GM21390 (cell line): Measurements from ENCODE around the gene MEMO1.

Experiments
- ATAC-seq: cut with Tn5 transposase; IDR thresholded peaks from one replicate; pipeline ENCODE4 v1.9.1; 2021; ENCODE audit not compliant: unreplicated experiment

Gene MEMO1

DNA sequence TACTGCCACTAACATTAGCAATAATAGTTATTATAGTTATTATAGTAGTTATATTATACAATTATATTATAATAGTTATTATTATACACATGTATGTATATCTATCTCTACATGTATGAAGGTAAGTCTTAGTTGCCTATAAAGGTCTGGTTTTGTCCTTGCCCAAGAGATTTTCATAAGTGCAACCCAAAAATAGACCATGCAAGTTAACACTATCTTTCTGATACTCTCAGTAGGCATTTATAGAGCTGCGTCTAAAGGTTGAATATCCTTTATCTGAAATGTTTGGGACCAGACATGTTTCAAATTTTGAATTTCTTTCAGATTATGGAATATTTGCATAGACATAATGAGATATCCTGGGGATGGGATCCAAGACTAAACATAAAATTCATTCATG is 175.4 kb downstream of the MEMO1 start:
- no peak for ATAC-seq

DNA sequence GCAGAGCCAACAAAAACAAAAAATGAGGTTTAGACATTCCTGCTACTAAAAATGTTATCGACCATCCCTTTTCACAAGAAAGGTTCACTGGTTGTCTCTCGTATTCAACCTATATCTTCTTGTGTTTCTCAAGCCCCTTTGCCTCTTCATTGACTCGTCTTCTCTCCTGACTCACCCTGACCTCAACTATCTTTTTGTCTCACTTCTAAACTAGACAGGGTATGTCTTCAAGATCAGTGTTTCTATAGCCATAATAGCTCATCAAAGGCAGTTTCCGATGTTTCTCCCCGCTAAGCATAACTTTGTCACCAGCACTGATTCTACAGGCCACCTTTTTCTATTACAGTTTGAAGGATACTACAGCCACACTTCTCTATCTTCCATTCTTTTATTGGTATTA is 178.4 kb downstream of the MEMO1 start:
- no peak for ATAC-seq

DNA sequence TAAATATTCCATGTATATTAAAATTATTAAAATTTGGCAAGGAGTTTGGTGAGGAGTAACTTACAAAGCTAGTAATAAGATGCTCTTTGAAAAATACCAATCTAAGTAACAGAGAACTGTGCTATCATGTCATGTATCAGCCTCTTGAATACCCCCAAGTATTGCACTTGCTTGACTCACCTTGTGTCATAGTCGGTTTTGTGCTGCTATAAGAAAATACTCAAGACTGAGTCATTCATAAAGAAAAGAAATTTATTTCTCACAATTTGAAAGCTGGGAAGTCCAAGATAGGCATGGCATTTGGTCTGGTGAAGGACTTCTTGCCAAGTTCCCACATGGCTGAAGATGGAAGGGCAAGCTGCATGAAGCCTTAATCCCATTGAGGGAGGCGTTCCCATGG is 179.2 kb downstream of the MEMO1 start:
- ATAC-seq, result no peak

DNA sequence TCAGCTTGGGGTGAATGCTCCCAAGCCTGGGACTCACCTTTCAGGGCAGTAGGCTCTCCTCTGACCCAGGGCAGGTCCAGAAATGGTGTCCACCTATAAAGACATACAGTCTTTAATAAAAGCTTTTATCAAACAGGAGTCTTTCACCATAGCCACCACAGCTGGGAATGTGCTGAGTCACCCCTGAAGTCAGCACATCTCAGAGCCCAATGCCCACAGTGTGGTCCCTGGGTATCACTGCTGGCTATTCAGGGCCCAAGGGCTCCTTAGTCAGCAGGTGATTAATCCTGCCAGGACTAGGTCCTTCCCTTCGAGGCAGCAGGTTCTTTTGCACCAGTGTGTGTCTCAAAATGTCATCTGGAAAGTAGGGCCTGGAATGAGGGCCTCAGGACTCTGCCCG is 181.9 kb downstream of the MEMO1 start:
- no peak for ATAC-seq

DNA sequence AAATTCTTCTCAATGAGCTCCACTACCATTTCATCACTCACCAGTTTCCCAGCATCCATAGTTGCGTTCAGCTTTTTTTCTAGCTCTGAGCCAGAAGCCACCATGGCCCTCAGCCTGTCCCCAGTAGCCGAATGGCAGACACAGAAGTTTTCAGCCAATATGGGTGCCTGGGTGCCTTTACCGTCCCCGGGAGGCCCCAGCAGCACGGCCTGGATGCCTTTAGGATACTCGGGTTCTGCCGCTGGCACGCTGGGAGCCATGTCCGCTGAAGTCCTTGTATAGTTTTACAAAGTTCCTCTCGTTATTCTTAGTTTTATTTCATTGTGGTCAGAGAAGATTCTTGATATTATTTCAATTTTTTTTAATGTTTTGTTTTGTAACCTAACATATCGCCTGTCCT is 187.2 kb downstream of the MEMO1 start:
- ATAC-seq, result no peak

DNA sequence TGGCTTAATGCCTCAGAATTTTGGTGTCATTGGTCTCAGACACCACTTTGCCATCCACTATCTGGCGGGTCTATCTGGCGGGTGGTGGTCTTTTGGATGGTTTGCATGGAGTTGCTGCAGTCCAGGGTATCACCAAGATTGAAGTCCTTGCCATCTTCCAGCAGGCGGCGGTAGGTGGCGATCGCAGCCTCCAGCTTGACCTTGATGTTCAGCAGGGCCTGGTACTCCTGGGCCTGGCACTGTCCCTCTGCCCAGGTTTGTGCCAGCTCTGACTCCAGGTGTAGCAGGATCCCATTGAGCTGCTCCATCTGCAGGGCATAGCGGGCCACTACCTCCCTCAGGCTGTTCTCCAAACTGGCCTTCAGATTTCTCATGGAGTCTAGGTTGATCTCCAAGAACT is 188.2 kb downstream of the MEMO1 start:
- ATAC-seq, result no peak
